OCI-LY1 (cell line): ENCODE results near the gene PARD3.

Experiments used
- CTCF ChIP-seq: fragments of 200-600 bp; sonication (generic), shearing (Covaris generic); IDR thresholded peaks from 2 replicates; pipeline ENCODE4 v1.5.1; 2017; ENCODE audit warnings: mild to moderate bottlenecking, antibody characterized with exemption, low read length, moderate library complexity, mixed read lengths
- EZH2 ChIP-seq: fragments of 200-600 bp; sonication (generic), shearing (Covaris generic); IDR thresholded peaks from 2 replicates; pipeline ENCODE4 v1.8.0; 2017; ENCODE audit warnings: borderline replicate concordance, mixed run types, mild to moderate bottlenecking, antibody characterized with exemption, low read length, moderate library complexity, mixed read lengths

- TF ChIP-seq EZH2 (no peak), CTCF (no peak)
These were observed 337.8 kb downstream of the PARD3 start for GRCh38 chr10:34477249-34477648.
